Heart left ventricle (tissue), 13 donors: ENCODE results near the gene OPCML.

ENCODE experiments used
- POLR2A ChIP-seq, 2 donors: fragments of 450-650 bp; IDR thresholded peaks; one replicate each; pipeline ENCODE4 v1.6.1; 2017; ENCODE audit warnings: antibody characterized with exemption in 2 of 2, mild to moderate bottlenecking in 2 of 2, moderate library complexity in 2 of 2
- TF ChIP-seq, protein P1 (sequence below), 12 donors: fragments of 200-600 bp; sonication (generic) in 4 of 12; IDR thresholded peaks; one replicate each; pipeline versions ENCODE4 v1.5.0 to v1.8.0; 2018 to 2022; ENCODE audit warnings: antibody characterized with exemption in 12 of 12, mild to moderate bottlenecking in 5 of 12
- donor health status: ischemic (EF 13 %, LVEDD 7.1; RV severe dilation, severe dysfunction).
- donor health status: DM: no; HTN: yes; CAD: no.
- donor health status: DM: no; HTN: no; CAD: no.
- donor health status: ischemic (EF 25% LVEDD 6.9; RV normal size, moderate dysfunction).
- donor health status: ischemic (EF 25% LVEDD 5.7; RV mildly dilated, moderate dysfunction).
- donor health status: ischemic (EF 35%, LVEDD 5.7; RV mildly dilated, moderate dysfunction).
- donor health status: nonischemic (EF 11% LVEDD 7.7; RV severe dilation, severe dysfunction).
- donor health status: DM: yes; HTN: yes; CAD: no.
- donor health status: PGD.
- donor health status: ischemic (EF 29% LVEDD 5.4; RV normal size, mild dysfunction).
- donor health status: nonischemic (EF 23%, LVEDD 6.1; RV moderate dilation, normal function).

DNA sequence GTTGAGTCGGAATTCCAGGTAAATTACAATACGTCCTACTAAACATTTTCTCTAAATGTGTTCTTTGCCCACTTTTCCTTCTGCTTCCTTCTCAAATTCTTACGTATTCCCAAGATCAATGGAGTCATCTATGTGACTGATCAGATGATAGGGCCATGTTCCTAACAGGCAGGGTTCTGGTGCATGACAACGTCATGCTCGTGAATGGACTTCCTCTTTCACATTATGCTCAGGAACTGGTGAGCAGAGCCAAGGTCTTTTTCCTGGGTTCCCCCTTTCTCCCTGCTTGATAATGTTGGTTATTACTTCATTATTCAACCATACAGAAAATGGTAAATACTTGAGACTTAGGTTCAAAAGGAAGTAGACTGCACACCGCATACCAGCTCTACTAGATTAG is 789.4 kb downstream of the OPCML start:
- TF ChIP-seq, protein P1, sequence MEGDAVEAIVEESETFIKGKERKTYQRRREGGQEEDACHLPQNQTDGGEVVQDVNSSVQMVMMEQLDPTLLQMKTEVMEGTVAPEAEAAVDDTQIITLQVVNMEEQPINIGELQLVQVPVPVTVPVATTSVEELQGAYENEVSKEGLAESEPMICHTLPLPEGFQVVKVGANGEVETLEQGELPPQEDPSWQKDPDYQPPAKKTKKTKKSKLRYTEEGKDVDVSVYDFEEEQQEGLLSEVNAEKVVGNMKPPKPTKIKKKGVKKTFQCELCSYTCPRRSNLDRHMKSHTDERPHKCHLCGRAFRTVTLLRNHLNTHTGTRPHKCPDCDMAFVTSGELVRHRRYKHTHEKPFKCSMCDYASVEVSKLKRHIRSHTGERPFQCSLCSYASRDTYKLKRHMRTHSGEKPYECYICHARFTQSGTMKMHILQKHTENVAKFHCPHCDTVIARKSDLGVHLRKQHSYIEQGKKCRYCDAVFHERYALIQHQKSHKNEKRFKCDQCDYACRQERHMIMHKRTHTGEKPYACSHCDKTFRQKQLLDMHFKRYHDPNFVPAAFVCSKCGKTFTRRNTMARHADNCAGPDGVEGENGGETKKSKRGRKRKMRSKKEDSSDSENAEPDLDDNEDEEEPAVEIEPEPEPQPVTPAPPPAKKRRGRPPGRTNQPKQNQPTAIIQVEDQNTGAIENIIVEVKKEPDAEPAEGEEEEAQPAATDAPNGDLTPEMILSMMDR (IDR thresholded peaks at IDR 0.05), result no peak
- no peak for TF ChIP-seq POLR2A (IDR thresholded peaks at IDR 0.05)
